ENCODE data around the gene CRIP2. TPM values are rescaled to one million over a fixed set of nuclear protein-coding genes. Genes with fewer than 3 reads are reported as not detected.
A peak's percentile ranks its signal among the peaks of the same experiment; 100 is the strongest.

The CRIP2 gene
- total and polyA plus RNA-seq, 2 of the 4 experiments (the other 2 are of a cell fraction): 18.1 to 123 TPM

- ChIA-PET POLR2A (ENCODE audit: unreplicated experiment) (no interaction called here), CTCF (no interaction called here)
- Histone ChIP-seq H2BK20ac (ENCODE audit: low read depth, low read length) (no peak overlapping the region), H2AFZ (replicated peaks; ENCODE audit: low read length, poor library complexity) (no peak overlapping the region), H3K4me1 (ENCODE audit: control insufficient read depth, insufficient read depth, low read length) (no peaks in the 10 kb centered on the region), H2BK5ac (ENCODE audit: low read depth, low read length, poor library complexity, severe bottlenecking) (no peak overlapping the region), H3K79me1 (ENCODE audit: low read depth in 1 of 2, low read length in 2 of 2) (peaks cover 5 to 35% of the 10 kb centered on the region in 2 experiments; a peak in 2 of 4 replicates), H2AK5ac (ENCODE audit: low read depth, low read length) (no peak overlapping the region), H3K4me3 (ENCODE audit: insufficient read depth, low read depth, low read length) (no peak overlapping the region), H3K36me3 (ENCODE audit: control insufficient read depth, insufficient read depth, low read length) (peaks cover 45% of the 10 kb centered on the region), H3K9me3 (ENCODE audit: control insufficient read depth, insufficient read depth, low read length) (no peaks in the 10 kb centered on the region), H2AK9ac (replicated peaks; ENCODE audit: low read depth, low read length, poor library complexity) (peak overlapping the region; percentile 50), H4K91ac (ENCODE audit: insufficient read depth, low read depth, low read length) (no peak overlapping the region), H3K9me1 (ENCODE audit: insufficient read depth, low read length) (no peaks in the 10 kb centered on the region), H2BK120ac (ENCODE audit: low read depth, low read length) (no peak overlapping the region), H3K18ac (ENCODE audit: low read depth, low read length) (no peak overlapping the region), H3K4ac (ENCODE audit: low read depth, low read length) (no peak overlapping the region), H3K56ac (ENCODE audit: extremely low read depth, insufficient read depth, low read length) (no peak overlapping the region), H3K23ac (ENCODE audit: low read depth, low read length) (no peak overlapping the region), H4K8ac (ENCODE audit: low read depth in 2 of 2, low read length in 2 of 2) (no peak overlapping the region), H3K27me3 (ENCODE audit: control insufficient read depth, insufficient read depth, low read length) (no peaks in the 10 kb centered on the region), H3K14ac (replicated peaks; ENCODE audit: low read depth, low read length) (no peak overlapping the region), H3K4me2 (ENCODE audit: low read depth, low read length) (no peak overlapping the region), H4K5ac (ENCODE audit: low read depth, low read length) (no peak overlapping the region), H3K9ac (ENCODE audit: low read depth, low read length) (no peak overlapping the region), H3K27ac (ENCODE audit: insufficient read depth, low read length) (no peak overlapping the region), H2BK15ac (ENCODE audit: low read depth, low read length) (no peak overlapping the region), H4K20me1 (ENCODE audit: insufficient read depth, low read length) (peaks cover 26% of the 10 kb centered on the region)
- 97% methylated on average over 9 of the region's 22 CpGs; no CpG with 5 or more reads in 1 of the 2 experiments for WGBS, 2 experiments (ENCODE audit: extremely low coverage in 2 of 2, insufficient read length in 1 of 2)
- in situ Hi-C loops (cut with MboI; ENCODE audit: low sequenced_read_pairs): no loop called here
- no peak for ATAC-seq (ENCODE audit: low read depth)
- BruUV-seq (replicated peaks): no TSS peak
- dilution Hi-C loops (cut with HindIII; ENCODE audit: low sequenced_read_pairs, unreplicated experiment): no loop called here
- TF ChIP-seq RFX5 (IDR thresholded peaks at IDR 0.05; ENCODE audit: low read depth, low read length) (no peak), FOS (IDR thresholded peaks at IDR 0.05; ENCODE audit: low read depth, low read length) (no peak), MXI1 (IDR thresholded peaks at IDR 0.05; ENCODE audit: borderline replicate concordance, low read depth, low read length) (no peak), SMC3 (IDR thresholded peaks at IDR 0.05; ENCODE audit: low read depth, low read length) (no peak), NFE2L2 (IDR thresholded peaks at IDR 0.05; ENCODE audit: low read depth, low read length) (no peak), USF2 (IDR thresholded peaks at IDR 0.05; ENCODE audit: low read depth, low read length) (no peak)
- intact Hi-C loops (cut with micrococcal nuclease): no loop called here
- DNase-seq: no peak
Observed at GRCh38 chr14:105450123-105450505, 24.5 kb upstream of the CRIP2 start.
